HG03196 (cell line): ENCODE data around the gene MACROD2.

Experiments used
- ATAC-seq: cut with Tn5 transposase; IDR thresholded peaks from one replicate; pipeline ENCODE4 v1.9.1; 2021; ENCODE audit not compliant: unreplicated experiment

The MACROD2 gene

DNA sequence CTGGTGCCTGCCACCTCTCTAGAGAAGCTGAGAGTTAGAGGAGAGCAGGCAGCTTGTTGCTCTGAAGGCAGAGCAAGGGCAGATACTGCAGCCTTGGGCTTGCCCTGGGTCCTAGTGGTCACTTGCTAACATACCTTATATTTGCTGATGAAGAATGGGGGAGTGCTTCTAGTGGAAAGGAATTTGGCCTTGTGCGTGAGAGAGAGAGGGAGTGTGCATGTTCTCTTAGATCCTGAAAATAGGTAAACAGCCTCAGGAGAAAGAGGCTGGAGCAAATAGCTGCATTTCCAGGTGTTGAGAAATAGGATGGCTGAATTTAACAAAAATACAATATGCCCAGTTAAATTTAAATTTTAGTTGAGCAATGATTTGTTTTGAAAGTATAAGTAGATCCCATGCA is 1066.6 kb downstream of the MACROD2 start:
- no peak for ATAC-seq

DNA sequence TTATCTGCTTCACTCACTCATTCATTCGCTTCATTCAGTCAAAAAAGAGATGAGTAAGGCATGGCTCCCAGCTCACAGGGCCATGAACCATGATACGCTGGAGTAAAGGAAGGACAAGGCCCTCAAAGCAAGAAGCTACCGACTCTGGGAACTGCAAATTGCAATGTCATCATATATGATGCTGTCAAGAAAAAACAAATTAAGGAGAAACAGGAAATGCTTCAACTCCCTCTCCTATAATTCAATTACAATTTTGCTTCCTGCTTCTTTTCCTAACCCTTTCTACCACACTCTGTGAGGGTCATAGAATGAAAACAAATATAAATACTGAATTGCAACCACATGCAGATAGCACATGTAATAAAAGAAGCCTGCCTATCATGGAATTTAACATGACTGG is 1067.8 kb downstream of the MACROD2 start:
- no peak for ATAC-seq

DNA sequence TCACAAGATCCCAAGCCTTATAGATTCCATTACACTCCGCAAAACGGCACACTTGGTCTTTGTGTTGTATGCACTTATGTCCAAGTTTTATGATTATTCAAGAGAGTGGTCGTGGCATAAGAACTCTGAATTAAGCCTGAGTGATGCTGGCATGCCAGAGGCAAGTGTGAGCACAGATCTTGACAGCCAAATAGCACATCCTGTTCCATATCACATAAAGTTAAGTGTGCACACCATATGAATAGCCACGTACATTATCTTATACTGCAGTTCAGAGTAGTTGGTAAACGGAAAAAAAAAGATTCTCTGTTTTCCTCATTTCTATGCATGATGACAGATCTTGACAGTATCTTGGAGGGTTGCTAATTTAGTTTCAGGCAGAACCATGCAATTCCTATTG is 1069.4 kb downstream of the MACROD2 start:
- no peak for ATAC-seq

DNA sequence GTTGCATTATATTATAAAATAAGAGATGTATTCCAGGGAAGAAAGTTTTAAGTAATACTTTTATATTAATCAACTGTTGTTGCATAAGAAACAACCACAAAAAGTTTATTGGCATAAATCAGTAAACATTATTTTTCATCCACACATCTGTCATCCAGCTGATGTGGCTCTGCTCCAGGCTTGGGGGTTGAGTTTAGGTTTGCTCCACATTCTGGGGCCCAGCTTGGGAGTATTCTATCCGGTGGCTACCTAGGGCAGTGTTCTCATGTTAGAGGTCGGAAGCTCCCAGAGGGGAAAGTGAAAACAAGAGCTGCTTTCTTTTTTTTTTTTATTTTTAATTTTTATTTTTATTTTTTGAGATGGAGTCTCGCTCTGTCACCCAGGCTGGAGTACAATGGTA is 1070.5 kb downstream of the MACROD2 start:
- no peak for ATAC-seq

DNA sequence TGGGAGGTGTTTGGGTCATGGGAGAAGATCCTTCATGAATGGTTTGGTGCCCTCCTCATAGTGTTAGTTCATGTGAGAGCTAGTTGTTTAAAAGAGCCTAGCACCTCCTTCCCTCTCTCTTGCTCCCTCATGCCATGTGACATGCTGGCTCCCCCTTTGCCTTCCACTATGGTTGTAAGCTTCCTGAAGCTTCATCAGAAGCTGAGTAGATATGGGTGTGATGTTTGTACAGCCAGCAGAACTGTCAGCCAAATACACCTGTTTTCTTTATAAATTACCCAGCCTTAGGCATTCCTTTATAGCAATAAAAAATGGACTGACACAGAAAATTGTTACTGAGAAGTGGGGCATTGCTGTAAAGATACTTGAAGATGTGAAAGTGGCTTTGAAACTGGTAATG is 1073.2 kb downstream of the MACROD2 start:
- no peak for ATAC-seq

DNA sequence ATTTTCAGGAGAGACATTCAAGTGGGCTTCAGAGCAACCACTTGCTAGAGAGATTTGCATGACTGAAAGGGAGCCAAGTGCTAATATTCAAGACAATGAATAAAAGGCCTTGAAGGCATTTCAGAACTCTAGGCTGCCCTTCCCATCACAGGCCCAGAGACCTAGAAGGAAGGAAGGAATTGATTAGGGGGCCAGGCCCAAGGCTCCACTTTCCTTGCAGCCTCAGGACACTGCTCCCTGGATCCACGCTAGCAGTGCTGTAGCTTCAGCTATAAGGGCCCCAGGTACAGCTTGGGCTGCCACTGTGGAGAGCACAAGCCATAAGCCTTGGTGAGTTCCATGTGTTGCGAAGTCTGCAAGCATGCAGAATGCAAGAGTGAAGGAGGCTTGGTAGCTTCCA is 1074.0 kb downstream of the MACROD2 start:
- no peak for ATAC-seq

DNA sequence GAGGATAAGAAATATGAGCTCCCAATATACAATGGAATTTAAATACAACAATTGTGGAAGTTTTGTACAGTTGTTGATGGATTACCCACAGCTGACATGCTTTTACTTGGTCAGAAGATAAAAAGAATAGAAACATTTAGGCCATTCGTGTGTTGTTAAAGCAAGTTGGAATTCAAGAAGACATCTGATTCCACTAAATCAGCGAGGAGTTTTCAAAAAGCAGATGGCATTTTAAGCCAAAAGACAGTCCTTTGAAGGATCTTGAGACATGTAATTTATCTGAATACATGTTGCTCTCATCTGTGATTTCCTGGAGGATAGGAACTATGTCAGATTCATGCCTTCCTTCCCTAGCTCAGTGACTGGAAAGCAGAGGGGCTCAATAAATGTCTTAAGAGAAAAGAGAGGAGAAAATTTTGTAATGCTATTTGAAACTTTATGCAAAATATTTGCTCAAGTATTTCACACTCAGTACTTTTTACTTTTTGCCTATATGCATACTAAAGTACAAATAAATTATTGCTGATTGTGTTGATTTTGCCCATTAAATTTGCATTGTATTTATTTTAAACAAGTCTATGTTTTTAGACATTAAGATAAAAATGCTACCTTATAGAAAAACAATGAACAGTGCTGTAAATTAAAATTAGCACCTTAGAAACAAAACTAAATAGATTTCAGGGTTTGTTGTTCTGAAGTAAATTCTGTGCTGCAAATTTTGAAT is 1075.9 kb downstream of the MACROD2 start:
- ATAC-seq = no peak

DNA sequence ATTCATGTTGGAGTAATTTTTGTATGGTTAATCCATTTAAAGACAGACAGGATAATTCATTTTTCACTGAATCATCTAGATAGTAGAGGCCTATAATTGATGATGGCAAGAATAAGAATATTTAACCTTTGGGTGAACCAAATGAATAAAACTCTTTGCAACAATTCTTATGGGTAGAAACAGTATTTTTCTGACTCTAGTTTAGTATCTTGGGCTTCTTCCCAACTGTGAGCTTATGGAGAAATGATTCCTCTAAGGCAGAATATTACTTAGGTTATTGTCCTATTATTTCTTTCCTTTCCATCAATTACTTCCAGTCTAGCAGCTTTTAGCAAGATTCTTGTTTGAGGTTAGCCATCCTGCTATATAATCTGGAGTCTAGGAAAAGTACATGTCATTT is 1077.0 kb downstream of the MACROD2 start:
- ATAC-seq = no peak

DNA sequence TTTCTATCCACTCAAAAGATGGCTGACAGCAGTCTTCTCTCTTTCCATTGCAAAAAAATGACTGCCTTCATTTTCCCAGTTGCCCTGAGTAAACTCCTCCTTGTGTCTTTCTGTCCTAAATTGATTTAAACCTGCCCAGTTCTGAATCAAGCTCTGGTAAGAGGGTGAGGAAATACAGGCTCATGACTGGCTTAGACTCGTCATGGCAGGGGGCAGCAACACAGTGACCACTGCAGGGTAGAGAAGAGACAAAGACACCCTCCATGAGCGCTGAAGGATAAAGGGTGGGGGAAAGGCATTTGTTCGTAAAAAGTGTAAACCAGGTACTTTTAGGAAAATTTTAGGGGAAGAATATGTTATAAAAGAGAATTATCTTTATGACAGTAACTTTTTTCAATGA is 1080.3 kb downstream of the MACROD2 start:
- no peak for ATAC-seq

DNA sequence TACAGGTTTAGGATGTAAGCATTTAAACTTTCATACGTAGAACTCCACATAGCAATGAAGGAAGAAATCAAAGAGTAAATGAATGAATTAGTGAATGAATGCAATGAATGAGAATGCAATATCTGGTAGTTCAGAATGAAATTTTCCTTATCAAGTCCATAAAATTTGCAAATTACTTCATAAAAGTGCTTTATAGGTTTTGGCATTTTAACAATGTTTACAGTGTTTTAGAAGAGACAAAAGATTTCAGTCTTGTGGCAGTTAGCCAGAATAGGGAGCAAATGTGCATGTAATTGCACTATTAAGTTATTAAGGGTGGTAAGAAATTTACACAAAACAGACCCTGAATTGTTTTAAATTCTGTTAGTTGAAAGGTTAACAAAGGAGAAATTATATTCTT is 1081.5 kb downstream of the MACROD2 start:
- no peak for ATAC-seq

DNA sequence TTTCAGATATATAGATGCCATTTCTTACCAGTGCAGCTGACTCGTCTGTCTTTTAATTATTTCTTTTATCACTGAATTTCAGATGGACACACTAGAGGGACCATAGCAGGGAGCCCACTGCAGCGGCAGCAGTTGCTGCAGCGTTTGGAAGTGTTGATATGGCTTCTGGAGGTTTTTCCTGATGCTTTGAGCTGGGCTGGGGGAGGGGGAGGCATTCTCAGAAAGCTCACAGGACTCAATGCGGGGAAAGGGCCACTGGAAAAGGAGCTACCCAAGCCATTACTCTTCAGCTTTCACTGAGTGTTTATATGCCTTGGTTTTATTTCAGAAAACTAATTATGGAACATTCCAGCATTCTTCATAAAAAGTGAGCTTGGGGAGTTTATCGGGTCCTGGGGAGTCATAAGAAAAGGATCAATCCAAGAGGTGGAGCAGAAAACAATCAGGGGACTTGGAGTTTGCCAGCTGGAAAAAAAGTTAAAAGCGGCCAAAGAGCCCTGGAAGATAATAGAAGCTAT is 1082.5 kb downstream of the MACROD2 start:
- ATAC-seq = no peak

DNA sequence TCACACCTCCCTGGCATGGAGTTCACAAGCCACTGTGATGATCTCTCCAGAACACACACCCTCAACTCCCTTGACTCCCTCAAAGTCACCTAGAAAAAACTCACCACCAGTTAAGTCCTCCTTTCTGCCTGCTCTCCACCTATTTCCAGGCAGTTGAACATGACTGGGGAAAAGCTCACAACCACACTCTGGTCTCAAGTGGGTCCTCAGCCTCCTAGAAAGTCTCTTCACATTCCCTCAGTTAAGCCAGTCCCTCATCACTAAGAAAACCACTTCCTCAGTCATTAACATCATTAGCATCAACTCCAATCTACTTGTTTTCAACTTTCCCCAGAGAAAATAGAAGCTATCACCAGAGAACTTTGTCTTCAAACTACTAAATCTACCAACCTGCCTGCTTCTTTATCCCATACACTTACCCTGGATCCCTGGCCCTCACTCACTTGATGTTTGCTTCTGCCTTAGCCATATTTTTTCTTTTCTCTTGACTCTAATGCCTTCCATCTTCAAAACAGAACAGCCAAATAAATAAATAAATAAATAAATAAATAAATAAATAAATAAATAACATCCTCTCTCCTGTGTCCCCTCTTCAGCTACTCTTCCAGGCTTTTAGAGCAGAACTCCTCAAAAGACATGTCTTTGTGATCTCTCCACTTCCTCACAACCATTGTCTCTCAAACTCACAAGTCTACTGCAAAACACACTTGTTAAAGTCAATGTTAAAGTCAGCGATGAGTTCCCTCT is 1084.5 kb downstream of the MACROD2 start:
- ATAC-seq = no peak

DNA sequence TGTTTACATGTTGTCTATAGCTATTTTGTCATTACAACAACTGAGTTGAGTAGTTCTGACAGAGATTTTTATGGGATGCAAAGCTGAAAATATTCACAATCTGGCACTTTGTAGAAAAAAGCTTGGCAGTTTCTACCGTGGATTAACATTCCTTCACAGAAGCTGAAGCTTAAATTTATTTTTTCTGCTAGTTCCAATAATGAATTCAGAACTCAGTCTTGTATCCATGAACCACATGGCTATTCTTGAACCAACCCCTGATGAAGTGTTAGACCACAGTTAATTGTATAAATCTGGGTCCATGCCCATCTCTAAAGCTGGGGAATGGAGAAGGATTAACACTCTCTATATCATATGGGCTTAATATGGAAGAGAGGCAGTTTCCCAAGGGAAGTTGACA is 1085.9 kb downstream of the MACROD2 start:
- no peak for ATAC-seq

DNA sequence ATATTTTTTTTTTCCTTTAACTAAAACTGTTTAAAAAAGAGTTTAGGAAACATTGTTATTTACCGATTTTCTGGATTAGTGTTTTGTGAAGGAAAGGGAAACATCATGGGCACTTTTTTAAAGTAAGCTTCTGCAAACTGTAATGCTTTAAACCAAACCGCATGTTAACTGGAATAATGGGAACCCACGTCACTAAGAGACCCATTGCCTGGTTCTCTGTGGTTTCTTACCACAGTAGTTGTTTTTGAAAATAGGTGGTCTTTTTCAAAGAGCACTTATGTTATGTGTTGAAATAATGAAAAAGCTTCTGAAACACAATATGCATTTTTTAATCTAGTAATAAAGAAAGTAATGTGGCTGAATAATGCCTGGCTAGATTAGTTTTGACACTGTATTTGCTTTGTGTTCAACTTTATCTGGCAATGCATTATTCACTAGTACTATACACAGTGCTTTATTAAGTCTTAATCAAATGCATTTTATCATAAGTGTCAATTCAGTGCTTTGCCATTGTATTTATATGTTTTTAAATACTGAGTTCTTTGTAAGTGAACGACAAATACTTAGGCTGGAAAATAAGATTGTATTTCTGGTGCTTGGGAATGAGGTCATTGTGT is 1096.2 kb downstream of the MACROD2 start:
- no peak for ATAC-seq

DNA sequence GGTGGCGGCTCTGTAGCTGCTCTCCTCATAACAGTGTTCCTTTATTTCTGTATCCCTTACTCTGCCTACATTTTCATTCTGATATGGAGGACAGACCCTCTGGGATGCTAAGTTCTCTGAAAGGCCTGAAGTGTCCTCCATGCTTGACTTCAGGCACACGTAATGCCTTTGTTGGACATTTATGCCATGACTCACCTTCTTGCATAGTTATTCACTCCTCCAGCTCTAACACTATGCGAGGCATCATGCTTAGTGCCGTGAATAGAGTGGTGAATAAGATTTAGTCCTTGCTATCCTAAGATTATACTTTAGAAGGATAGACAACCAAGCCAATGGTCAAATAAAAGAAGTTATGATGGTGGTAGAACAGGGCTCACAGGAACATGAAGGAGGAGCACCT is 1103.0 kb downstream of the MACROD2 start:
- no peak for ATAC-seq

DNA sequence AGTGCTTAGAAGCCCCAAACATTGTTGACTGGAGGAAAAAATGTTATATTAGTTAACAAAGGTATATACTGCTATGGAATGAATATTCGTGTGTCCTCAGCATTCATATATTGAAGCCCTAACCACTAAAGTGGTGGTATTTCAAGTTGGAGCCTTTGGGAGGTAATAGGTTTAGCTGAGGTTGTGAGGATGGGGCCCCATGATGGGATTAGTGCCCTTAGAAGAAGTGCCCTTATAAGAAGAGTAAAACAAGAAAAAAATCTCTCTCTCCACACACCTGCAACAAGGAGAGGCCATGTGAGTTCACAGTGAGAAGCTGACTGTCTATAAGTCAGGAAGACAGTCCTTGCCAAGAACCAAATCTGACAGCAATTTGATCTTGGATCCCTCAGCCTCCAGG is 1103.8 kb downstream of the MACROD2 start:
- no peak for ATAC-seq

DNA sequence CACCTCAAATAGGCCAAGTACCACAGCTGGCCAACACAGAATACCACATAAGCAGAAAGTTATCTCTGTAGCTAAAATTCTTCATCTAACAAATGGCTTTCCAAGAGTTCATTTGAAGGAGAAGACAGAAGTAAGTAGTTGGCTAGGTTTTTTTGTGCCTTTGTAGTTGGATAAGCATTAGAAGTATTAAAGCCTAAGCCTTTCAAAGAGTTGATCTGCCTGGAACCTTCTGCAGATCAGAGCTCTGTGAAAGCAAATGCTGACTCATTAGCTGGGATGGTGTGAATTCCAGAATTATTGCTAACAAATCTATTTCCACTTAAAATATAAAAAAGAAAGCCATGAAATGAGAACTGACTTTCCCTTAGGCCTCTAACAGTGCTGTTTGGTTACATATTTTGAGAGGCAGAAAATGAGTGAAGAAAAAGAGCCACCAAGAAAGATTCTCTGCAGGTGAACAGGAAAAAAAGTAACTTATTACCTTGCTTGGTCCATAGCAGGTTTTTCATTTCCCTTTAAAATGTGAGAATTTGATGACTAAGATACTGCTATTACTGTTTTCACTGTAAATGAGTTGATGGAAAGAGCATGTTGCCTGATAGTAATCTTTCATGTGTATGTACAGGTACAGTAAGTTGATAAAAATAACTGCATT is 1105.3 kb downstream of the MACROD2 start:
- ATAC-seq = no peak

DNA sequence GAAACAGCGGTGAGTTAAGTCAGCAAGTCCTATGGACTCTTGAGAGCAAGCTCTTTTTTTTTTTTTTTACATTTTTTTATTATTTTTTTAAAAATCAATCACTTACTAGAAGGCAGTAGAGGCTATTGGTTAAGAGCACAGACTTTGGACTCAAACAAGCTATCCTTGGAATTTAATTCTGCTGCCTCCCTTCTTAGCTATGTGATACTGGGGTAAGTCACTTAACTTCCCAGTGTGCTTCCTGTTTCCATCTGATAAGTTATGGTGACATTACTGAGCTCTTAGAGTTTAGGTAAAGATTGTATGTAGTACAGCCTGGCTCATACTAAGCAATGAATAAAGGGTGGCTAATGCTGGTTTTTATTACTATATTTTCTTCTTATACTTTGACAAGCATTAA is 1112.6 kb downstream of the MACROD2 start:
- ATAC-seq = no peak

DNA sequence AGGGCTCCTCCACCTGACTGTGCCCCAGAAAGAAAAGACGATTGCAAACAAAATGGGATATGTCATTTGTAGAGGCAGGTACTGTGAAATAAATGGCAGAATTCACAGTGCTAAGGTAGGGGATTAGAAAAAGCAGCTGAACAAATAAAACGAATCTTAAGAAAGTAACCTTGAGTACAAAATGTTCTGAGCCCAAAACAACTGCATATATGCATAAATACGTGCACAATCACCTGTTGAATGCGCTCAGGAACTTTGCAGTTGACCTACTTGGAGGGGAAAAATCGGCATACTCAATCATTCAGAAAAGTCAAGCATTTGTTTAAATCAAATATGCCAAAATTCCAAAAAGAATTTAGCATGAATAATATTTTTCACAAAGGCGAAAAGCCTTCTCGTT is 1114.2 kb downstream of the MACROD2 start:
- ATAC-seq = no peak

DNA sequence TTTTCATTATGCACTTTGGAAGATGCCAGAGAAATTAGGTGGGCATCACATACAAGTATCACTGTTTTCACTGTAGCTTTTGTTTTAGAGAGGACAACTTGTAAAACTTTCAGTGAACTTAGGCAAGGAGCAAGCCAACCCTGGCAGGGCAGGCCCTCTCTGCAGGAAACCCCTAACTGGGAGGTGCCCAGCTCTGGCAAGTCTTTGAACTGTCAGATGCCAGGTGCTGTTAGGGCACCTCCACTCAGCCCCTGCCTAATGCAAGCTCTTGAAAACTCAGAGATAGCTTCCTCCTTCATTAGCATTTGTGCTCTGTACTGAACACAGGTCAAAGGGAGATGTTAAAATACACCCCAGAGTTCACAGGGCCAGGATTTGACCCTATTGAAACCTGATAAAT is 1116.3 kb downstream of the MACROD2 start:
- no peak for ATAC-seq

DNA sequence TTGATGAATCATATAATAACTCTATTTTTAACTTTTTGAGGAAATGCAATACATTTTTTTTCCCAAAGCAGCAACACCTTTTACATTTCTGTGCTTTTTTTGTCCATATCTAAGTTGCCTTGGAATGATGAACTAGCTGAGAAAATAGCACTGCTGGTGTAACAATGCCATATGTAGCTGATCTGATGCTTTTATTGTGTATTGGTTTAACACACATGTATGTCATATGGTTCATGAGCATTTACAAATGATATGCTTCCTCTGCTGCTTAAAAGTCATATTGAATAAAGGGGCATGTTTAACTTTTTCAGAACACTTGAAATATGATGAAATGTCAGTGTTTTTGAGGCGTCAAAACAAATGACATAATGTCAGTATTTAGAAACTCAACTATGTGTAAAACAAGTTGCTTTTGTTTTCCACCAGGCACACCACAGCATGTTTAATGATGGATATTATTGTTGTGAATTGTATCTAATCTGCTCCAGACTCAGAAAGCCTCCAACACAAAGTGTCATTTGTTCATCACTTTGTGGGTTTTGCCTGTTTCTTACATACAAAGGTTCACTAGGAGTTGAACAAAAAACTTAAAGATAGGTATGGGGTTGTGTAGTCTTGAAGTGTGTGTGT is 1117.9 kb downstream of the MACROD2 start:
- no peak for ATAC-seq
